ENCODE data around the gene L3MBTL4.

Gene L3MBTL4

DNA sequence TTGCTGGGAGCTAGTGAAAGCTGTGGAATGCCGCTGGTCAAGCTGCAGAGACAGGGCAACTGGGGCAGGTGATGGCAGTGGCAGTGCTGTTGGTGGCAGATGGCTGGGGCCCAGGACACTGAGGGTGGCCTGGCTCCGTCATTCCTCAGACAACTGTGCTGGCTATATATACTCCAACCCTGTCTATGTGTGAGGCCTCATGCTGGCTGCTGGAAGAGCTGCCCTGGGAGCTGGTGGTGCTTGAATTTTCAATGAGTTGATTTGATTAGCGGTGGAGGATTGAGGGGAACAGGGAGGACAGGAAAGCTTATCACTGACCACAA lies 452.9 kb downstream of the L3MBTL4 start:
- DNase-seq (ENCODE audit: low read depth), result no peak

DNA sequence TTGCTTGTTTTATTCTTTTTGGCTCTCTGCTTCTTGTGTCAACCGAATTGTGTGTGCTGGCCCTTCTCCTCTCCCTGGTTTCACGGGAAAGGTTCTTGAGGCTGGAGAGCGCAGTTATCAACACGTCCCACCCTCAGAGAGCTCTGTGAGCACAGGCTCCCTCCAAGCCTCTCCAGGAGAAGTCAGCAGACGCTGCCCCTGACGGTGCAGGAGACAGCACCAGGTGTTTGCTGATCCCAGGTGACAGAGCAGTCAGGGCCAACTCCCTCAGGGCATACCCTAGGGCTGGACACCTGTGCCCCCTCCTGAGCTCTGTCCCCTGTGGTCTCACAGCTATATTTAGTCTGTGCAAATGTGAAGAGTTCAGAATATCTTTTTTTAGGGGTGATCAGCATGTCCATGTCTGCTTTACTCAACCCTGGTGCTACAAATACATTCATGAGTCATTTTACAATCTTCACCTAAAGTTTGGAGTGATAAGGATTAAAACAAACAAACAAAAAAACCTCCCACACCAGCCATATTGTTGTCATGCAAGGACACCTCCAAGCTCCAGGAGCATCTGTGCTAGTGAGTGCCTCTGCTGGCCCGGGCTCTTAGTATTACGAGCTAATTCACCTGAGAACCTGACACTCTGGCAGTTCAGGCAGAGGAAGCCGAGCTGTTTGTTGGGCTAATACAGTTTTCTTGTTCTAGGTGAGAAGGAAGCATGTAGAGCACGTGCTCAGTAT lies 453.4 kb downstream of the L3MBTL4 start:
- no peak for DNase-seq (ENCODE audit: low read depth)

DNA sequence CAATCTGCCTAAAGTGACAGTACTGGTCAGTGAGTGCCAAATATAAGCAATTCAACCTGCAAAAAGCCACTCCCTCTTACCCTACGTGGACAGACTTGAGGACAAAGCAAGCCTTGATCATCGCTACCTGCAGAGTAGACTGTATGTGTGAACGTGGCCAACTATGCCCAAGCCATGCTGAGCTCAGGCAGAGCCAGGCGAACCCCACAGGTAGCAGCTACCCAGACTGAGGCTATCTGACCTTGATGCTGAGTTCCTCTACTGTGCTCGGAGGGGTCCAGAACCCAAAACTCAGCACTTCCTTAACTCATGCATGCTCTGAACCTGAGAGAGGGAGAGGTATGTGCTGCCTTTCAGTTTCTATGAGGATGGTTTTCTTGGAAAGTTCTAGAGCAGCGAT lies 455.9 kb downstream of the L3MBTL4 start:
- no peak for DNase-seq (ENCODE audit: low read depth)

DNA sequence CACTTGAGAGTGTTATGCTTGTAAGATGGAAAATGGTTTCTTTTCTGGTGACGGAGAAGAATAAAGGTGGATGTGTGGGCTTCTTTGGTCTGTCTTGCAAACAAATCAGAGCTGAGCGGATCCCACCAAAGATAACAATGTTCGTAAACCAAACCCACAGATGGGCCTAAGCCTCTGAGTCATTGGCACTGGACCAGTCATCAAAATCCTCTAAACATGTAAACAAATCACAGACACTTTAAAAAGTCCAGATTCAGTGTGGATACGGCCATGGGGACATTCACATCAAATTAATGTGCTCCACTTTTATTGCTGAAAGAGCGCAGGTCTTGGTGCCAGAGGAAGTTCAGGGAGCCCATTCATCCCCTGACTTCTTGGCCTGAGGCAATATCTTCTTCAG lies 458.9 kb downstream of the L3MBTL4 start:
- no peak for DNase-seq (ENCODE audit: low read depth)

DNA sequence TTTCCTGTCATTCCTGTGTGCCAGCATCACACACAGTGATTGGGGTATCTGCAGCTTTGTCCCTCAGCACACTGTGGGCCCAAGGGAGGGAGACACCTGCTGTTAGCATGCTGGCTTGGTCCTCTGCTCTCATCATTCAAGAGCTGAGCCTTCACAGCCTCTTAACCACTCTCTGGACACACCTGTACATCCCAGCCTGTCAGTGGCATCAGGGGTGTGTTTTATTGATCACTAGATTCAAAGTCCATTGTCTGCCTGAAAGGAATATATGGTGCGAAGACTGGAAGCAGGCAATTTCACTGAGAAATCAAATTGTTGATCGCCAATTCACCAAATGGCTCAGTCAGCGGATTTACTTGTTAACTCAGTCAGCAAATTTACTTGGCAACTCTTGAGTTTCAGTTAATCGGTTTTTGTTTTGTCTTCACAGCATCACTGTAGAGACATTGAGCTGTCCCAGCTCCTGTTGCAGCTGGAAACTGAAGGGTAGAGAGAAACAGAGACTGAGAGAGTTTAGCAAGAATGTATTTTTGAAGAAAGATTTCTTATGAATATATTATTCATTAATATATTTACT lies 463.1 kb downstream of the L3MBTL4 start:
- DNase-seq (ENCODE audit: low read depth), result no peak

DNA sequence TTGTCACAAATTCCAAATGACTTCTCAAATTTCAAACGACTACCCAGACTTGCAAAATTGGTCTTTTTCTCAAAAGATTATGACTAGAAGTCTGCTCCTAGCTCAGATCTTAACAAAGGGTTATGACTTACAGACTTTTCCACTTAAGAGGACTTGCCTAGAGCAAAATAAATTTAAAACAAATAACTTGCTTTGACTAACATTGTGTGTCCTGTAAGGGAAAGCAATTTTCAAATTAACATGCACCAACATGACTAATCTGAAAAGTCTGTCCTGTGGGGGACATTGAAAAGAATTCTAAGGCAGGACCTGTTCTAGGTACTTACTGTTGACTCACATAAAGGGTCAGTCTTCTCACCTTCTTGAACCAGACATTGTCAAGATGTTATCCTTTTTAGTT lies 465.9 kb downstream of the L3MBTL4 start:
- DNase-seq (ENCODE audit: low read depth), result no peak

DNA sequence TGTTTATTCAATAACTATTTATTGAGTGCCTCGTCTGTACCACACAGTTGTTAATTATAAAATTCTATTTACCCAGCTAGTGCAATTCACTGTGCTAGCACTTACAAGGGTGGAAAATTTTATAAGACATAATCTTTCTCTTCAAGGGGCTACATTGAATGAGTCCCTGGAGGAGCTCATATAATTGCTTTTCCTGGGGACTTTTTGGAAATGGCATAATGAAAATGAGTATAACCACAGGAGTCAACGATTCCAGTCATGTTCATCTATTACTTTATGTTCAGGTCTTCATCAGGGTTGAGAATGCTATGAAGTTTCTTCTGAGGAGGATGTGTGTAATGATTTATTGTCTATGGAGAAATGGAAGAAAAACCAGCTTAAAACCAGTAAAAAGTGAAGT lies 466.5 kb downstream of the L3MBTL4 start:
- no peak for DNase-seq (ENCODE audit: low read depth)

DNA sequence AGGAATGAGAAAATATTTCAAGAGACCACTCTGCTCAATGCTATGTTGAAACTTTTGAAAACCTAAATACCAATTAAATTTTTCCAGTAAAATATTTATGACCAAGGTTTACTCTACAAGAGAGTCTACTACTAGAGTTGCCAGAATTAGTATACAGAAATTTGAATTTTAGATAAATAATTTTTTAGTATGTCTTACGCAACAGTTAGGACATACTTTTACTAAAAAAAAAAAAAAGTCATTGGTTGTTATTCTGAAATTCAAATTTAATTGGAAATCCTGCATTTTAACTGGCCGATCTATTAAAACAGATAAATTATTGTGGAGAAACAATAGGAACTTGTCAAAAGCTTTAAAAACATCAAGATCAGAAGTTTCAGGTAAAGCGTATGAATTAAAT lies 470.3 kb downstream of the L3MBTL4 start:
- DNase-seq (ENCODE audit: low read depth), result no peak

DNA sequence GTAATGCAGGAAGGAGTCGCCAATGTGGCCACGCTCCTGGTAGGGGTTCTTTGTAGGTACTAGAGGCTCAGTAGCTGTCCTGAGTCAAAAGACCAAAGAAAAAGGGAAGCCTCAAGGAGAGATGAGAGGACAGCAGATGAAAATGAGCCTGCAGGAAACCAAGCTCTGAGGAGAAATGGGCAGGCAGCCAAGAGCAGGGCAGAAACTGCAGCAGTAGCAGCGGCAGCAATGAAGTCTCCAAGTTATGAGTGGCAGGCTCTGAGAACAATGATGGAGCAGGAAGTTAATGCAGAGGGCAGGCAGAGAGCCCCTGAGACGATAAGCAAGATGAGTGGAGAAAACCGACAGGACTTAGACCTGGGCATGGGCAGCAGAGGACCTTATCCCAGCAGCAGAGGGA lies 471.2 kb downstream of the L3MBTL4 start:
- DNase-seq (ENCODE audit: low read depth), result no peak

DNA sequence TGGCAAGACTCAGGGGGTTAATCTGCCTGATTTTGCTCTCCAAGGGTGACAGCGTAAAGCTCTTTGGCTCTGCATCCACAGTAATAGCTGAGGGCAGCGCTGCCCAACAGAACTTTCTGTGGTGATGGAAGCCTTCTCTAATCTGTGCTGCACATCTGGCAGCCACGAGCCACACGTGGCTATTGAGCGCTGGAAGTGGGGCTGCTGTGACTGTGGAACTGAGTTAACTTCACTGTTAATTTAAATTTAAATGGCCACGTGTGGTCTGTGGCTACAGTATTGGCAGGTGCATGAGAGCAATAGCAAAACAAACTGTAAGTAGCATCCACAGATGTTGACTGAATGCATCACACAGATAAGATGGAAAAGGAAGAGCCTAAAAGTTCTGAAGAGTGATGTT lies 472.1 kb downstream of the L3MBTL4 start:
- DNase-seq (ENCODE audit: low read depth), result no peak

DNA sequence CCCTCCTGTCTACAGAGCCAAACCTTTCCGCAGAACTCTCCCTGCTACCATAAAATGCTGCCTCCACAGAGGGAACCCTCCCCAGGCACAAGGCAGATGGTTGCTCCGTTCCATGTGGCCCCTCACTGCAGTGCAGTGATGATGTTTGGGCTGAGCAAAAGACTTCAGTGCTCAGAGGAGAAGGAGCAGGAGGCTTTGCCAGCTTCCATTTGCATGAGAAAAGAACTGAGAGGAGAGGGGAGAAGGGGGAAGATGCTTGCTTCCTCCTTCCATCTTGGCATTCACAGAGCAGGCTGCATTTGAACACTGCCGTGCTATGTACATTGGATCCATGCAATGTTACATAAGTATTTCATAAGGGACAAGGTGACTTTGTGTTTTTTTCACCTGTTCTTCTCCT lies 472.8 kb downstream of the L3MBTL4 start:
- no peak for DNase-seq (ENCODE audit: low read depth)

DNA sequence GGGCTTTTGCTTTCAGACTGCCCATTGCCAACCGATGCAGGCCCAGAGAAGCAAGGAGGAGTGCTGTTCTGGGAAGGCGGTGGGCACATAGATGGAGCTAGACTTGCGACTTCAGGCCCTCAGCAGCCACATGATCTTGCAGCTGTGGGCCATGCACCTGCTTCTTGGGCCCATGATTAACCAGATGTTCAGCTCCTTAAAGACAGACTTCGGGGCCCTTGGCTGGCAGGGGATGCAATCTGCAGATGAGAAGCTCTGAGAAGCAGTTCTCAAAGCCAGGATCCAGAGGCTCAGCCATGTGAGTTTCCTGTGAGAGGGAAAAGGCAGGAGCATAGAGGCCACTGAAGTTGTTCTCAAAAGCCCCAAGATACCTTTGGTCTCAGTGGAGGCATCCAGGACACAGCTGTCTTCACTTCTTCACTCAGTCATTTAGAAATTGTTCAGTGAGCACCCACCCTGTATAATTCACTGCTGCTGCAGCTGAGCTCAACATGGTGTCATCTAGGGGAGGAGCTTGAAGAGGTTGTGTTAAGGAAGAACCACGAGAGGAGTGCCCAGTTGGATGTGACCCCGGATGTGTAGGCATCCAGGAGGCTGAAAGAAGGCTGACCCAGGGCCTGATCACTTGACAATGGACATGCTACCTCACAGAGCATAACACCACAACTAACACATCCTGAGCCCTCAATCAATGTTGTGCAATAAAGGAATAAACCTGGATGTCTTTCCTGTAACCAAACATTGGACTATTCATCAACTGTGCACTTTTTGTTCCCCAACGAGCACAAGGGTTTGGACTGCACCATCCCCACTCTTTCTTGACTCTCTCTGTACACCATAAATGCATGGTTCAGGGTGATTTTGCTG lies 474.7 kb downstream of the L3MBTL4 start:
- no peak for DNase-seq (ENCODE audit: low read depth)

DNA sequence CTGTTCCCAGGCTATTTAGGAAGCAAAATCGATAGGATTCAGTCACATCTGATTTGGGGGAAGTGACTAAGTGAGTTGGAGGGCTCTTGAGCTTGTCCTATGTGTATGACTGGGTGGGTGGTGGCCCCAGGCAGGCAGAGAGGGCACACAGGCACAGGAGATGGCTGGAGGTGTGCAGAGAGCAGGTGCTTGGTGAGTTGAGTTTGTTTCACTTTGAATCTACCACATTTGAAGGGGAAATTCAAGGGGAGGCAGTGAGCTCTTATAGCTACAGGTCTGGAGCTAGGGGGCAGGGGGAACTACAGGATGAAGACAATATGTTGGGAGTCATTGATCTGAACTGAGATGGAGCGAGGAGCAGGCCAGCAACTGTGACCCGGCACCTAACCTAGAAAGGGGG lies 476.9 kb downstream of the L3MBTL4 start:
- DNase-seq (ENCODE audit: low read depth), result no peak

DNA sequence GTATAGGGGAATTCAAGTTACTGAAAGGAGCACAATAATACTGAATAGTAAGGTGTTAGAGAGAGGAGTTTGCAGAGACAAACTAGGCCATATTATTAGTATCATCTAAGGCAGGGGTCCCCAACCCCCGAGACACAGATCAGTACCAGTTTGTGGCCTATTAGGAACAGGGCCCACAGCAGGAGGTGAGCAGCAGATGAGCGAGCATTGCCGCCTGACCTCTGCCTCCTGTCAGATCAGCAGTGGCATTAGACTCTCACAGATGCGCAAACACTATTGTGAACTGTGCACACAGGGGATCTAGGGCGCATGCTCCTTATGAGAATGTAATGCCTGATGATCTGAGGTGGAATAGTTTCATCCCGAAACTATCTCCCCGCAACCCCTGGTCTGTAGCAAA lies 477.6 kb downstream of the L3MBTL4 start:
- DNase-seq (ENCODE audit: low read depth), result no peak

DNA sequence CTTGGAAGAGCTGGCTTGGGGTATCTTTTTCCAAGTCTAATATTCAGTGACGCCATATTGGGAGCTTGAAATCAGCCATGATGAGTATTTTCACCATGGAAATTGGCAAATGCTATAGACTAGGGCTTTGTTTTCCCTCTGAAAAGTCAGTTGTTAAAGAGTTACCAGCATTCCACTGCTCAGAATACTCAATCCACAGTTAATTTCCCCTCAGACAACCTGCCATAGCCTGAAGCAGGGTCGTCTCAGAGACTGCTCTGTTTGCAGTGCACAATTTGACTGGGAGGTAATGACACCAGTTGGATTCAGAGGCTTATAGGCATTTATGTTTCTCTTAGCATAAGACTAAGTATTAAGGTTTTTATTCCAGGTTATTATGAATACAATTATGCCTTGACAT lies 483.9 kb downstream of the L3MBTL4 start:
- DNase-seq (ENCODE audit: low read depth), result no peak

DNA sequence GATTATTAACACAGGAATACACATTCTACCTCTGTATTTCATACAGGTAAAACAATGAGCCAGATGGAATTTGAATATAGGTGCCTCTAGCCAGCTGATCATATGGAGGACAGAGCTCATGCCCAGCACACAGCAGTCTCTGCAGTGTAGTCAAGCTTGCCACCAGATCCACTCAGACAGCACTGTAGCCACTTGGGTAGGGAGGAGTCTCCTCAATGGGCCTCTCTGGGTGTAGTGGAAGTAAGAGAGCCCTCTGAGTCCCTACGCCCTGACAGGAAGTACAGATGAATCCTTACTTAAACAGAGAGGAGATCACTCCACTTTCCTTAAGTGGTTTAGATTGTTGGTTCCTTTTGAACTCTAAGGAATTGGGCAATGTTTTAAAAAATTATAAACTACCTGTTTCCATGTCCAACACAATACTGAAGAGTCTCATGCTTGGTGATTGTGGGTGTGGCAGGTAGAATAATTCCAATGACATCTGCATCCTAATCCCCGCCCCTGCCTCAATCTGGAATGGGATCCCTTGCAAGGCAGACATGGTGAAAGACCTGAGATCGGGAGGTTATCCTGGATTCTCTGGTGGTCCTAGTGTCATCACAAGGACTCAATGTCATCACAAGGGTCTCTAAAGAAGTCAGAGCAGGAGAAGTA lies 496.4 kb downstream of the L3MBTL4 start:
- DNase-seq (ENCODE audit: low read depth), result no peak

DNA sequence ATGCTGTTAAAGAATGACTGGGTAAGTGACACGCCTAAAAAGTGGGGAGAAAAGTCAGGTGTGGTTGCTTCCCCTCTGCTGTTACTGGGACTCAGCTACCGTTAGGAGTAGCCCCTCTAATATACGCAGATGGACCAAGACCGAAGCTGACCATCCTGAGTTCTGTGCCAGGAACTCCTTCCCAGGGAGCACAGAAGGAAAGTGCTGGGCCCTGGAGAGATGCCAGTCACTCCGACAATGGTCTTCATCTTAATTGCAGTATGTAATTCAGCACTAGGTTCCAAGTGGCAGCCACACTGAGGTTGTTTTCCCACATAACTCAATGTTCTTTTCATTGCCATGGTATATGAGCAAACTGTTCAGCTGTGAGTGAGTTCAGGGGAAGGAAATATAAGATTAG lies 499.8 kb downstream of the L3MBTL4 start:
- no peak for DNase-seq (ENCODE audit: low read depth)

DNA sequence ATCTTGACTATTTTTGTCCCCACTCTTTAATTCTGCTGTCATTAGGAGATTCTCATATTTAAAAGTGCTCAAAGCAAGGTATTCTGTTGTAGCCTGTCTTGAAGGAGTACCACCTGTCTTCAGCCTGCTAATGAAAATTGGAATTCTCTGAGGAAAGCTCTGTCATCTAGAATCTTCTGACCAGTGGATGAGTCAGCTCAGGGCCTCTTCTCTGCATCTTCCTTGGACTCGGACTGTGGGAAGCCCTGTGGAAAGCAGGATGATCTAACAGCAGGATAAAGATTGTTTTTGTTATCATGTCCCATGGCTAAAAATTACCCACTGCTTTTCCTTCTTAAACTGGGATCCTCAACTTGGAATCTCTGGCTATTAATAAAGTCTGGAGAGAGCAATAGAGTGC lies 500.7 kb downstream of the L3MBTL4 start:
- DNase-seq (ENCODE audit: low read depth), result no peak

DNA sequence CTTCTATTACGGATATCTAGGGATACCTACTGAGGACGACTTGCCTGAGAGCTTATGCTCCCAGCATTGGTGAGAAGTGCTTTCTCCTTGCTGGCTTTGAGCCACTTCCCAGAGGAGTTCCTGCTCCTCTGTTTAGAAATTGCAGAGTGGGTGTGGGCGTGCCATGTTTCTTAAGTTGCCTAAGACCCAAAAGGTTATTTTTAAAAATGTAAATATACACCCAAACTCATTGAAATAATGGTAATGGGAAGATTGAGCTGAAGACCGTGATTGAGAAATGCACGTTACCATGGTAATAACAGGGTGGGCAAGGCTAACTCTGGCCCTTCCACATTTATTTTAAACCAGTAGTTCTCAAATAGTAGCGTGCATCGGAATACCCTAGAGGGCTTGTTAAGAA lies 502.1 kb downstream of the L3MBTL4 start:
- no peak for DNase-seq (ENCODE audit: low read depth)

DNA sequence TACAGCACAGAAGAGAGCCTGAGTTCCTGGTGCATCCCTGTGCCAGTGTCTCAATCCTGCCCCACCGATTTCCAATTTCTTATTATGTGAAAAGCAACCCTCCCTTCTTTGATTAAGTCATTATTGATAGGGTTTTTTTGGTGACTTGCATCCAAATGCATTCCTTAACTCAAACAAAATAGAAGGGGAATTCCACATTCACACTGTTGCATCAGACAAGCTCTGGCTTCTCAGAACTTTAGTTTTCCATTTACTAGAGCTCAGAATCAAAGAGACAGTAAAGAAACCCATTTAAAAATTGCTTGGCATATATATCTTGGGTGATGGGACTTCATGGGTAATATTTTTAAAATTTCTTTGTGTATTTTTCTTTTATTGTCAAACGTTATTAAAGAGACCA lies 505.6 kb downstream of the L3MBTL4 start:
- no peak for DNase-seq (ENCODE audit: low read depth)

Data from activated T-helper 1 cell treated with Interleukin-2 at 50 U/mL for 16 hours (primary cell).